ACHN (cell line): ENCODE measurements around the gene VAV1.

Experiments
- DNase-seq: peaks from one replicate; pipeline ENCODE4 v3.0.0-alpha.2; 2015
- in situ Hi-C: cut with HindIII; loops from 2 replicates; pipeline ENCODE4 v1.10.0; 2017; ENCODE audit warnings: low sequenced_read_pairs, low pct_ligation_motif_present, low pct_unique_long_range_greater_than_20kb

The VAV1 gene

DNA sequence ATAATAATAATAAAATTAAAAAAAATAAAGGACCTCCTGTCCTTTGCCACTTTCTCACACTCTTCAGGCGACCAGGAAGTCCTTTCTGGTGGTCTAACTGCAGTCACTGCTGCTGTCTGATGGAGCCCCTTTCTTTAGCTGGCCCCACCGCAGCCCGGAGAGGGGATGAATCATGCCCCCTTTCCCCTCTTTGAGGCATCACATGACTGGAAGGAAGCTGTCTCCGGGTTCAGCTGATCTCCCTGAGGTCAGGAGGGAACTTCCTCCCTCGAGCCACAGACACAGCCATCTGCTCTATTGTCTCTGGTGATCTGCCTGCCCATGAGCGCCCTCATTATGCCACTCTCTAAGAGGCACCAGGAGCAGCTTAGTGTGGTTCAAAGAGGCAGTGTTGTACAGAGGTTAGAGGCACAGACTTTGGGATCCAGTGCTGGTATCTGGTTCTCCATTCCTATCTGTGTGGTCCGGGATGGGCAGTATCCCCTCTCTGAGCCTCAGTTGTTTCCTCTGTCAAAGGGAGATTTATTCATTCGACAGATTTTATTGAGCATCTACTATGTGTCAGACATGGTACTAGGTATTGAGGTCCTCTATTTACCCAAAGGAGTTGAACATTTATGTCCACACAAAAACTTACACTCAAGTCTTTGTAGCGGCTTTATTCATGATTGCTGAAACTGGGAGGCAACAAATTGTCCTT, 30.0 kb downstream of the VAV1 start:
- no peak for DNase-seq

DNA sequence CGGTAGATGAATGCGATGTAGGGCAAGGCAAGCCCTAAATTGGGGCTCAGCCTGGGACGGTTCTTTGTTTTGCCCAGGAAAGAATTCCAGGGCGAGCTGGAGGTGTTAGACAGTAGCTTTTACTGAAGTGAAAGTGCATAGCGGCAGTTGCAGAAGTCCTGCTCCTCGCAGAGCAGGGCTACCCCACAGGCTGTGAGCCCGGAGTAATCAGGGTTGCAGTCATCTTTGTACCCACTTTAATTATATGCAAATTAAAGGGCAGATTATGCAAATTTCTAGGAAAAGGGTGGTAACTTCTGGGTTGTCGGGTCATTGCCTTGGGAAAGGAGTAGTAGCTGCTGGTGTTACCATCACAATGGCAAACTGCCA, 30.5 kb downstream of the VAV1 start:
- in situ Hi-C loops, result no loop called here
- DNase-seq, result no peak

More for the DNA sequence above, 30.0 kb downstream of the VAV1 start:
- in situ Hi-C loops, result no loop called here

DNA sequence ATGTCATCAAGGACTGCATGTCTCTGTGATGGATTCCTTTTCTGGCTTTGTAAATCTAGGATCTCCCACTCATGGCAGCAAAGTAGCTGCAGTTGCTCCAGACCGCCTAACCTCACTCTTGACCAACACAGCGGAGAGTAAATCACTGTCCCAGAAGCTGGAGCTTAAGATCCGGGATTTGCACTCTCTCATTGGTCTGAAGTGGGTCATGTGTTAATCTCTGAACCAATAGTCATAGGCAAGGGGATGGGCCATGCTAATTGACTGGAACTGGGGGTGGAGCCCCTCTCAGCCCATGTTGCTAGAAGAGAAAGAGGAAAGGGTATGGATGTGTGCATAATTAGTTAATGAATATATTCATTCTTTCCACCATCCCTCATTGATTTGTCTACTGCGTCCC, 34.0 kb downstream of the VAV1 start:
- in situ Hi-C loops, result no loop called here
- DNase-seq, result no peak

DNA sequence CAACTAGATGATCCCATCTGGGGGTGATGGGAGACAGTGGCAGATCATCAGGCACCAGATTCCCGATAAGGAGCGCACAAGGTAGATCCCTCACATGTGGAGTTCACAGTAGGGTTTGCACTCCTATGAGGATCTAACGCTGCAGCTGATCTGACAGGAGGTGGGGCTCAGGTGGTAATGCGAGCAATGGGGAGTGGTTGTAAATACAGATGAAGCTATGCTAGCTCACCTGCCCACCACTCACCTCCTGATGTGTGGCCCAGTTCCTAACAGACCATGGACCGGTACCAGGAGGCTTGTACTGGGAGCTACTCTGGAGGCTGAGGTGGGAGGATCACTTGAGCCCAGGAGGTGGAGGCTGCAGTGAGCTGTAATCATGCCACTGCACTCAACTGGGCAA, 34.8 kb downstream of the VAV1 start:
- in situ Hi-C loops, result no loop called here

DNA sequence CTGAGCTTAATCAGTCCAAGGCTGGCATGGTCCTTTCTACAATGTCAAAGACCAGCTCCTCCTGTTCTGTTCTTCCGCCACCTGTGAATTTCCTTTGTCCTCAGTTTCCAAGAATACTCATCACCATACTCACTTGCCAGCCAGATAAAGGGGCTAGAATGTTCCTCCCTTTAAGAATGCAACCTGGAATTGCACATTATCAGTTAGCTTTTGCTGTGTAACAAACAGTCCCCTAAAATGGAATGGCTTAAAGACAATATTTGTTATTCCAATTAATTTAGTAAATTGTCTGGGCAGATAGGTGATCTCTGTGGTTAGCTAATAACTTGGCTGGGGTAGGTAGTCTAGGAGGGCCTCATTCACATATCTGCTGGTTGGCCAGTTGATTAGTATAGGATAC, 36.0 kb downstream of the VAV1 start:
- DNase-seq, result no peak
- in situ Hi-C loops, result no loop called here

More for the DNA sequence above, 34.8 kb downstream of the VAV1 start:
- DNase-seq, result no peak

DNA sequence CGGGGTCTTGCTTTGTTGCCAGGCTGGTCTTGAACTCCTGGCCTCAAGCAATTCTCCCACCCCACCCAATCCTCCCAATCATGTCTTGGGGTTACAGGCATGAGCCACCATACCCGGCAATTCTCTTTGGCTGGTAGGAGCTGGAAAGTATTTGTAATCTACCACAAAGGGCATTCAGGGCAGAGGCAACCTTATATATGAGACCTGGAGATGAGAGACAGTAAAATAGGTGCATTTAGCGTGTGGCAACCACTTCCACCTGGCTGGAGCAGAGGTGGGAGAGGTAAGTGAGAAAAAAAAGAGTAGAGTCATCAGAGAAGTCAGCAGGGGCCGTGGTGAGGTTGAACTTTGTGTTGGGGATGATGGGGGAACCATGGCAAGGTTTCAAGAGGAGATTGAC, 36.8 kb downstream of the VAV1 start:
- in situ Hi-C loops, result no loop called here
- no peak for DNase-seq

DNA sequence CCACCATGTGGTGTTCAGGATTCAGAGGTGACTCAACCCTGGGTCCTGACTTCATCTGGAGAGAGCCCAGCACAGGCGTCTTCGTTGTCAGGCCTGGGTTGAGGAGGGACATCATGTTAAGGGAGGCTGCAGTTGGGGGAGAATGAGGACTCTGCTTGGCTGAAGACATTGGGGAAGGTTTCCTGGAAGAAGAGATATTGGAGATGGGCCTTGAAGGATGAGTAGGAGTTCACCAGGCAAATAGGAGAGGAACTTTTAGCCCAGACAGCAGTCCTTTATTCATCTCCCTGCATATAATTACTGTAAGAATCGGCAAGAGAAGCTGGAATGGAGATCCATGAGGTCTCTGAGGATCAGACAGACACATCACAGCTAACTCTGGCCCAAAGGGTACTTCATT, 38.9 kb downstream of the VAV1 start:
- no peak for DNase-seq
- in situ Hi-C loops, result no loop called here

DNA sequence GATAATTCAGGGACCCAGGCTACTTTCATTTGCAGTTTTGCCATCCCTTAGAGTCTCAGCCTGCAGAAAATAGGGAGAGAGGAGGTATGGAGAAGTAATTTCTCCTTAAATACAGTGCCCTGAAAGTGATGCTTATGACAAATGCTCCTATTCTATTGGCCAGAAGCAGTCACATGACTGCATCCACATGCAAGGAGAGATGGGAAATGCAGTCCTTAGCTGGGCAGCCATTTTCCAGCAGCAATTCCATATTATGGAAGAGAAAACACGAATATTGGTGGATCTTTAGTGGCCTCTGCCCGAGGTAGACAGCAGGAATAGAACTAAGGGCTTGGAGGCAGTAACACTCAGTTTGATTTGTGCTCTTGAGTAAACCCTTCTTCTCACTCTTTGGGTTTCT, 39.4 kb downstream of the VAV1 start:
- in situ Hi-C loops, result no loop called here
- DNase-seq, result peak; percentile 42

DNA sequence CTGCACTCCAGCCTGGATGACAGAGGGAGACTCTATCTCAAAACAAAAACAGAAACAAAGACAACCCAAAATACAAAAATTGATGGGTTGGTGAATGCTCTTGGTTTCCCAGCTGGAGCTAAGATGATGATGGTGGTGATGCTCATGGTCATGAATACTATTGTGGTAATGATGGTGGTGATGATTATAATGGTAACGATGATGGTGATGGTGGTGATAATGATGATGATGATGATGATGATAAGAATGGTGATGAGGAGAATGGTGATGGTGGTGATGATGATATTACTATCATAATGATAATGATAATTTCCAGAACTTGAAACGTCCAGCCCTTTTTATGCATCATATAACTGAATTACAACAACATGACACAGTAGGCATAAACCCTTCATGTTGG, 40.1 kb downstream of the VAV1 start:
- in situ Hi-C loops, result no loop called here
- DNase-seq, result no peak

DNA sequence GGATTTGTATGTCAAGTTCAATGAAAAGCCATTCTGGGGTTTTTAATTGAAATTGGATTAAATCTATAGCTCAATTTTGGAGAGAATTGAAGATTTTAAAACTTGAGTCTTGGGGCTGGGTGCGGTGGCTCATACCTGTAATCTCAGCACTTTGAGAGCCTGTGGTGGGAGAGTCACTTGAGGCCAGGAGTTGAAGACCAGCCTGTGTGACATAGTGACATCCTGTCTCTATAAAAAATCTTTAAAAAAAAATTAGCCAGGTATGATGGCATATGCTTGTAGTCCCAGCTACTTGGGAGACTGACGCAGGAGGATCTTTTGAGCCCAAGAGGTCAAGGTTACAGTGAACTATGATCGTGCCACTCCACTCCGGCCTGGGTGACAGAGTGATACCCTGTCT, 41.2 kb downstream of the VAV1 start:
- DNase-seq, result no peak
- in situ Hi-C loops, result no loop called here

DNA sequence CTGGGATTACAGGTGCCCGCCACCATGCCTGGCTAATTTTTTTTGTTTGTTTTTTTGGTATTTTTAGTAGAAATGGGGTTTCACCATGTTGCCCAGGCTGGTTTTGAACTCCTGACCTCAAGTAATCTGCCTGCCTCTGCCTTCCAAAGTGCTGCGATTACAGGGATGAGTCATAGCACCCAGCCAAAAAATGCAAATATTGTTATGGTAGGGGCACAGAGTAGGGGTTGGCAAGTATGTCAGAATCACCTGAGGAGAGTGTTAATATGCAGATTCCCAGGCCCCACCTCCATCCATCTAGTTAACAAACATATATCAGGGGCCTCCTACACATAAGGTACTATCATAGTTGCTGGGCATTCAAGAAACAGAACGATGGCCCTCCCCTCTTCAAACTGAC, 44.7 kb downstream of the VAV1 start:
- no peak for DNase-seq
- in situ Hi-C loops, result no loop called here

DNA sequence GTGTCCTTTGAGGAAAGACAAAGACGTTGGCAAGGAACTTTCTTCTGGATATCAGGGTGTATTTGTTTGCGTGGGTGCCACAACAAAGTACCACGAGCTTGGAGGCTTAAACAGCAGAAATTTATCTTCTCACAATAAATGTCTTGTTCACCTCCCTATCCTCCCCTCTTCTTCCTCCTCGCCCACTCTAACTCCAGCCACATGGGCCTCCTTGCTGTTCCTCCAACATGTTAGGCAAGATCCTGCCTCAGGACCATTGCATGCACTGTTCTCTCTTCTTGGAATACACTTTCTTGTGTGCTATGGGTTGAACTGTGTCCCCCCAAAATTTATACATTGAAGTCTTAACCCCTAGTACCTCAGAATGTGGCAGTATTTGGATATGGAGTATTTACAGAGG, 45.7 kb downstream of the VAV1 start:
- DNase-seq, result no peak
- in situ Hi-C loops, result no loop called here

DNA sequence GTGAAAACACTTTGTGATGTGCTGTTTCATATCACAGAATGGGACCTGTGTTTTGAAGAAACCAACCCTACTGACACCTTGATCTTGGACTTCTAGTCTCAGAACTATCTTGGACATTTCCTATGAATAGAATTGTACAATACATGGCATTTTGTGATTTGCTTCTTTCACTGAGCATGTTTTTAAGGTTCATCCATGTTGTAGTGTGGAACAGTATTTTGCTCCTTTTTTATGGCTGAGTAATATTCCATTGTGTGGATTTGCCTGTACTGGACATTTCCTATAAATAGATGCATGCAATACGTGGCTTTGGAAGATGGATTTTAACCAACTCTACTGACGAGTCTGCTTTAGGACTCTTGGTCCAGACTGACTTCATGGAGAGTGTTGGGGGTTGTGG, 46.8 kb downstream of the VAV1 start:
- in situ Hi-C loops, result no loop called here
- DNase-seq, result no peak

DNA sequence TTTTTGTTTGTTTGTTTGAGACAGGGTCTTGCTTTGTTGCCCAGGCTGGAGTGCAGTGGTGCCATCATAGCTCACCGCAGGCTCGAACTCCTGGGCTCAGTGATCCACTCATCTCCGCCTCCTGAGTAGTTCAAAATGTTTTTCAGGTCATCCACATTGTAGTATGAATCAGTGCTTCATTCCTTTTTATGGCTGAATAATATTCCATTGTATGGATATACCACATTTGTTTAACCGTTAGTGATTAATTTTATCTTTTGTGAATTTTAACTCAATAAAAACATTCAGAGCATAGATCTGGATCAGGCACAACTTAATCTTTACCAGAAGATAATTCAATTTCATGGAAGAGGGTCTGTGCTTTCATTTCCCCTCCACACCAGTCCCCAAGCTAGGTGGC, 47.7 kb downstream of the VAV1 start:
- in situ Hi-C loops, result no loop called here
- no peak for DNase-seq

DNA sequence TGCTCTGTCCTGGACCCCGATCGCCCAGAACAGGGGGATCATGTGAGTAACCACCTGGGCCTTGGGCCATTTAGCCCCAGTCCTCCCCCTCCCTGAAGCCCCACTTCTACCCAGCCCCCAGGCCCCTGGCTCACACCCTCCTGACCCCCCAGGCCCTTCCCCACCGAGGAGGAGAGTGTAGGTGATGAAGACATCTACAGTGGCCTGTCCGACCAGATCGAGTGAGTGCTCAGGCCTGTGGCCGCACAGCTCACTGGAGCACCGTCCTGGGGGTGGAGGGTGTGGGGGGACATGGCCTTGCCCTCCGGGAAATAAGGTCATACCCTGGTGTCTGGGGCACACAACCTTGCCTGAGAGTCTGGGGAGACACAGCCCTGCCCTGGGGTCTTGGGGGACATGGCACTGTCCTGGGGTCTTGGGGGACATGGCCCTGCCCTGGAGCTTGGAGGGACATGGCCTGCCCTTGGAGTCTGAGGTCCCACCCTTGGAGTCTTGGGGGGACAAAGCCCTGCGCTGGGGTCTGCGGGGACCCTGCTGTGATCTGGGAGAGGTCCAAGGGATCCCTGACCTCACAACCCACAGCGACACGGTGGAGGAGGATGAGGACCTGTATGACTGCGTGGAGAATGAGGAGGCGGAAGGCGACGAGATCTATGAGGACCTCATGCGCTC, 49.3 kb downstream of the VAV1 start:
- no peak for DNase-seq
- in situ Hi-C loops, result no loop called here

DNA sequence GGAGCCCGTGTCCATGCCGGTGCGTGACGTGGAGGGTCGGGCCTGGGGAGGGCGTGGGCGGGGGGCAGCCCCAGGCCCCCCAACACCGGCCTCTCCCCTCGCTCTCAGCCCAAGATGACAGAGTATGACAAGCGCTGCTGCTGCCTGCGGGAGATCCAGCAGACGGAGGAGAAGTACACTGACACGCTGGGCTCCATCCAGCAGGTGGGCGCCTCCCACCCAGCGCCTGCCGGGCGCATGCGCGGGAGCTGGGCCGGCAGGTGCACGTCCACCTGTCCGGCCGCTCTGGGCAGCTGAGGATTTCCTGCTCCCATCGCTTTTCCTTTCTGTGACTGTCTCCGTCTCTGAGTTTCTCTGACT, 49.8 kb downstream of the VAV1 start:
- in situ Hi-C loops, result no loop called here
- DNase-seq, result no peak

DNA sequence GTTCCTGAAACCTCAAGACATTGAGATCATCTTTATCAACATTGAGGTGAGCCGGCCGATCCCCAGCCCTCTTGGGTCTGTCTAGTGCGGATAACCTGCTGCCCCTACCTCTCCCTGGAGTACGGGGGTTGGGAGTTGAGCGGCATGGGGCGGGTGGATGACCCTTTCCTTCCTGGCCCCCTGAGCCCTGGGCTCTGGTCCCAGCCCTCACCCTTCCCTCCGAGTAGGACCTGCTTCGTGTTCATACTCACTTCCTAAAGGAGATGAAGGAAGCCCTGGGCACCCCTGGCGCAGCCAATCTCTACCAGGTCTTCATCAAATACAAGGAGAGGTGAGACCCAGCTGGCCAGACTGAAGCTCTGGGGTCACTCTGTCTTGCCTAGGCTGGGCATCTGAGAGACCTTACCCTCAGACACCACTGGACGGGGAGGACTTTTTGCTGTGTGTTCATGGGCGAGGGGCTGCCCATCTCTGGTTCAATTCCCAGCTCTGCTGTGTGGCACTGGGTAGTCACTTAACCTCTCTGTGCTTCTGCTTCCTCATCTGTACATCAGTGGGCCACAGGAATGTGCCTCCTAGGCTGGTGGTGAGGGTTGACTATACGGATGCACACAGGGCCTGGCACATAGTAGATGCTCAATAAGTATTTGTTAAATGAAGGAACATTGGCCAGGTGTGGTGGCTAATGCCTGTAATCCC, 52.7 kb downstream of the VAV1 start:
- in situ Hi-C loops, result no loop called here

DNA sequence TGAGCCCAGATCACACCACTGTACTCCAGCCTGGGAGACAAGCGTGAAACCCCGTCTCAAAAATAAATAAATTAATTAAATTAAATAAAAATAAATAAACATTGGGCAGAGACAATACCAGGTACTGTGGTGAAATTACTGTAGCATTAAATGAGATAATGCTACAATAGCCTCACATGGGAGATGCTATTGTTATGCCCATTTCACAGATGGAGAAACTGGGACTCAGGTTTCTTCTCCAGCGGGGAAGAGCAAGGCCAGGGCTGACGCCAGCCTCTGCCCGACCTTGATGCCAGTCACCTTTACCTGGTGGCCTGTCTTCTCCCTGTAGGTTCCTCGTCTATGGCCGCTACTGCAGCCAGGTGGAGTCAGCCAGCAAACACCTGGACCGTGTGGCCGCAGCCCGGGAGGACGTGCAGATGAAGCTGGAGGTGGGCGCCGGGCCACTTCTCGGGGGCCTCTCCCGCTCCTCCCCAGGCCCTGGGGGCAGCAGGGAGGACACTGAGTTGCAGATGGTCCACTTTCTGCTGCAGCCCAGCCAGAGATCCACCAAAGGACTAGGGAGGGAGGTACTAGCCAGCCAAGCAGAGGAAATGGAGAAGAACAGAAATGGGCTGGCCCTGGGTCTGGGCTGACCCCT, 53.9 kb downstream of the VAV1 start:
- in situ Hi-C loops, result no loop called here

More for the DNA sequence above, 52.7 kb downstream of the VAV1 start:
- no peak for DNase-seq

DNA sequence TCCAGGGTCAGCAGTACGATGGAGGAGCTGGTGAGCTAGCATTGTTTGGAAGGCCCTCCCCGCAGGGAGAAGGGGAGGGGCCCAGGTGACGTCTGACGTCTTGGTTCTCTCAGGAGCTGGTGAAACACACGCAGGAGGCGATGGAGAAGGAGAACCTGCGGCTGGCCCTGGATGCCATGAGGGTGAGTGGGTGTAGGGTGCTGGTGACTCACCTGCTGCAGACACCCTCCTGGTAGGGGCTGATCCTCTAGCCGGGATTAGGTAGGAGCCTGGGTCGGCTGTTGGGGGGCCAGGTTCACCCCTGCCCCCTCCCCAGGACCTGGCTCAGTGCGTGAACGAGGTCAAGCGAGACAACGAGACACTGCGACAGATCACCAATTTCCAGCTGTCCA, 55.8 kb downstream of the VAV1 start:
- in situ Hi-C loops, result no loop called here
- peak; percentile 27 for DNase-seq

More for the DNA sequence above, 53.9 kb downstream of the VAV1 start:
- DNase-seq, result no peak
